CD4-positive, alpha-beta T cell (primary cell): ENCODE data around the gene TAS1R1. TPM values are rescaled to one million over a fixed set of nuclear protein-coding genes. Genes with fewer than 3 reads are reported as not detected.

ENCODE experiments used
- ATAC-seq: fragments of 200-7000 bp; cut with Tn5 transposase; one replicate; pipeline ENCODE4 v1.10.0; 2022; ENCODE audit warnings: mild to moderate bottlenecking; ENCODE audit not compliant: poor library complexity
- CTCF ChIA-PET: fragments of 350-600 bp; sonication (Branson Sonifier 250); formaldehyde crosslinking; loops from one replicate; lab custom pipeline; 2021; ENCODE audit warnings: antibody characterized with exemption, inconsistent platforms; lab: Charles Lee
- POLR2A ChIA-PET: fragments of 350-600 bp; sonication (Branson Sonifier 250); formaldehyde crosslinking; loops from one replicate; lab custom pipeline; 2021; ENCODE audit warnings: antibody characterized with exemption, inconsistent platforms; lab: Charles Lee
- DNase-seq, 14 experiments: peaks; one replicate each; pipeline ENCODE4 v3.0.0-alpha.2; 2013 to 2020; ENCODE audit warnings: mixed read lengths in 2 of 14
- H3K27ac ChIP-seq, 2 donors: one replicate each; pipeline versions ENCODE4 v1.5.1 to v1.7.0; 2013; ENCODE audit warnings: low read length in 2 of 2, low read depth in 1 of 2, mild to moderate bottlenecking in 1 of 2
- H3K27me3 ChIP-seq, 2 experiments: 1 replicate in 1 of 2; 2 replicates in 1 of 2; pipeline versions ENCODE4 v1.6.1 to v1.7.0; 2013; ENCODE audit warnings: low read length in 2 of 2, control low read depth in 1 of 2, mild to moderate bottlenecking in 1 of 2, moderate library complexity in 1 of 2; ENCODE audit not compliant: insufficient read depth in 2 of 2, control insufficient read depth in 1 of 2
- H3K36me3 ChIP-seq: one replicate; pipeline ENCODE4 v1.6.1; 2013; ENCODE audit warnings: low read length, control low read depth; ENCODE audit not compliant: insufficient read depth
- H3K4me1 ChIP-seq: one replicate; pipeline ENCODE4 v1.6.1; 2013; ENCODE audit warnings: low read length, control low read depth; ENCODE audit not compliant: insufficient read depth
- H3K4me3 ChIP-seq: one replicate; pipeline ENCODE4 v1.5.1; 2013; ENCODE audit warnings: mild to moderate bottlenecking, low read length, moderate library complexity
- H3K9me3 ChIP-seq, 2 experiments: 1 replicate in 1 of 2; 2 replicates in 1 of 2; pipeline versions ENCODE4 v1.6.1 to v1.7.0; 2013; ENCODE audit warnings: low read length in 2 of 2, mild to moderate bottlenecking in 2 of 2, control low read depth in 1 of 2, moderate library complexity in 1 of 2; ENCODE audit not compliant: control insufficient read depth in 1 of 2, insufficient read depth in 1 of 2
- H3K27ac Mint-ChIP-seq: one replicate; pipeline ENCODE4 v1.8.0; 2020; ENCODE audit warnings: mixed read lengths
- H3K27me3 Mint-ChIP-seq: one replicate; pipeline ENCODE4 v1.8.0; 2021; ENCODE audit warnings: mixed read lengths
- H3K36me3 Mint-ChIP-seq: one replicate; pipeline ENCODE4 v1.8.0; 2021; ENCODE audit warnings: low read depth, mixed read lengths
- H3K4me1 Mint-ChIP-seq: one replicate; pipeline ENCODE4 v1.8.0; 2021; ENCODE audit warnings: low read depth, mixed read lengths
- H3K4me3 Mint-ChIP-seq: one replicate; pipeline ENCODE4 v1.8.0; 2020; ENCODE audit warnings: mild to moderate bottlenecking, mixed read lengths
- H3K9me3 Mint-ChIP-seq: one replicate; pipeline ENCODE4 v1.8.0; 2020; ENCODE audit warnings: mixed read lengths
- intact Hi-C, 2 experiments: fragments of 100-400 bp; cut with DNase I in 1 of 2; cut with micrococcal nuclease in 1 of 2; formaldehyde crosslinking; loops; one replicate each; pipeline versions ENCODE4 v1.15.1 to v1.9.0; 2023 to 2025; cut with DNase I, micrococcal nuclease
- total RNA-seq, 174 experiments: library from RNA in 2 of 174; stranded (reverse) in 2 of 174; gene quantifications; one replicate each; pipeline ENCODE4 v1.2.3 and lab custom pipeline; 2021 to 2026
- TF ChIP-seq, protein P1 (sequence below): fragments of 200-600 bp; IDR thresholded peaks from one replicate; pipeline ENCODE4 v1.8.0; 2022; ENCODE audit warnings: antibody characterized with exemption, mild to moderate bottlenecking

Gene TAS1R1
- total RNA-seq, 2 experiments from 2014 or later, result not detected

DNA sequence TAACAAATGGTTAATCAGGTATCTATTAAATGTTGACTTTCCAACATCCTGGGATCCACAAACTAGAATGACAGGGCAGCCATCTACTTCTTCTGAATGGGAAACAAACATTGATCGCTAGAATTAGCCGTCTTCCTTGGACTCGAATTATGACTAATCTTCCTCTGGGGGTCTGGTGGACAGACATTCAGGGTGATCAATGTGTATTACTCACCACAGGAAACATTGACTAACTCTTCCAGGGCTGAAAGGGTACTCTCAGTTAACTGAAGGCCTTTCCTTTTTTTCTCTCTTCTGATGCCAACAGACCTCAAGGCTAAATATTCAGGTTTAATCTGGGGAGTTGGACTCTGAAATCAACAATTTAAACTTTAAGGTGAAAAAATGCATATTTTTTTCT is 10.3 kb upstream of the TAS1R1 start:
- POLR2A ChIA-PET, result interaction anchor here (0.7 to 1.1 kb wide), 4 partner anchors 9 to 85 kb away, joined by 3 to 11 read pairs (median 3); partner anchors contain the start of genes NOL9 and TAS1R1
- Mint-ChIP-seq H3K36me3 (peaks cover 73% of the 10 kb centered on the region), H3K27me3 (no peaks in the 10 kb centered on the region), H3K4me1 (peaks cover 31% of the 10 kb centered on the region), H3K9me3 (no peaks in the 10 kb centered on the region), H3K4me3 (no peak overlapping the region), H3K27ac (peak overlapping the region; percentile 83)
- peak overlapping the region; percentile 26 to 79 for H3K27ac ChIP-seq
- DNase-seq (no peak), ATAC-seq (no peak)
- CTCF ChIA-PET, result interaction anchor here (0.9 to 2.2 kb wide), 2 partner anchors 10 to 55 kb away, joined by 5 to 11 read pairs; partner anchors contain the start of genes NOL9 and TAS1R1
- H3K4me1 ChIP-seq, result peaks cover 41% of the 10 kb centered on the region
- TF ChIP-seq, protein P1, sequence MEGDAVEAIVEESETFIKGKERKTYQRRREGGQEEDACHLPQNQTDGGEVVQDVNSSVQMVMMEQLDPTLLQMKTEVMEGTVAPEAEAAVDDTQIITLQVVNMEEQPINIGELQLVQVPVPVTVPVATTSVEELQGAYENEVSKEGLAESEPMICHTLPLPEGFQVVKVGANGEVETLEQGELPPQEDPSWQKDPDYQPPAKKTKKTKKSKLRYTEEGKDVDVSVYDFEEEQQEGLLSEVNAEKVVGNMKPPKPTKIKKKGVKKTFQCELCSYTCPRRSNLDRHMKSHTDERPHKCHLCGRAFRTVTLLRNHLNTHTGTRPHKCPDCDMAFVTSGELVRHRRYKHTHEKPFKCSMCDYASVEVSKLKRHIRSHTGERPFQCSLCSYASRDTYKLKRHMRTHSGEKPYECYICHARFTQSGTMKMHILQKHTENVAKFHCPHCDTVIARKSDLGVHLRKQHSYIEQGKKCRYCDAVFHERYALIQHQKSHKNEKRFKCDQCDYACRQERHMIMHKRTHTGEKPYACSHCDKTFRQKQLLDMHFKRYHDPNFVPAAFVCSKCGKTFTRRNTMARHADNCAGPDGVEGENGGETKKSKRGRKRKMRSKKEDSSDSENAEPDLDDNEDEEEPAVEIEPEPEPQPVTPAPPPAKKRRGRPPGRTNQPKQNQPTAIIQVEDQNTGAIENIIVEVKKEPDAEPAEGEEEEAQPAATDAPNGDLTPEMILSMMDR, result no peak
- H3K4me3 ChIP-seq, result no peak overlapping the region
- no peaks in the 10 kb centered on the region for H3K9me3 ChIP-seq
- H3K36me3 ChIP-seq, result peaks cover 66% of the 10 kb centered on the region
- no peaks in the 10 kb centered on the region for H3K27me3 ChIP-seq
- intact Hi-C loops, result no loop called here

DNA sequence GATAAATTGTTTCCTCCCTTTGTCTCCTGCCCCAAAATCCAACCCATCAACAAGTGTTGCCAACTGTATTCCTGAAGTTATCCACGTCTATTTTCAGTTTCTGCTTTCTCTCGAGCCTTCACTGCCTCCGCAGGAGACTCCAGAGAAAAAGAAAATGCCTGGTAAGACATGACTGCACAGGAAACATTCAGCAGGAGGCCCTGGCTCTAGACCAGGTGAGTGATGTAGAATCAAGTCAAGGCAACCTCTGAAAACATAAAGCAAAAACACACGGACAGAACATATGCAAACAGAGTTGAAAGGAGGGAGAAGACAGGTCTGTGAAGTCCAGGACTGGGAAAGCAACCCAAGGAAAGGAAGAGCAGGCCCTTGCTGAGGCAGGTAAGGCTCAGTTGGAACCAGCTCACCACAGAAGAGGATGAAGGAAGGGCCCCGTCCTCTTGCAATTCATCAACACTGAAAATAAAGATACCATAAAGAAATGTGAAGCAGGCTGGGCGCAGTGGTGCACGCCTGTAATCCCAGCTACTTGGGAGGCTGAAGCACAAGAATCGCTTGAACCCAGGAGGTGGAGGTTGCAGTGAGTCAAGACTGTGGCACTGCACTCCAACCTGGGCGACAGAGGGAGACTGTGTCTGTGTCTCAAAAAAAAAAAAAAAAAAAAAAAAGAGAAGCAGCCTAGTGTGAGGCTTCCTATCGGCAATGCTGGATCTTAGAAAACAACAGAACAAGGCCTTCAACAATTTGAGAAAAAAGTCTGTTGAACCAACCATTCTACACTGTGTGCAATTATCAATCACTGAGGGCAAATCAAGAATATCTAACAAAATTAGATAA is 9.6 kb upstream of the TAS1R1 start:
- peak overlapping the region; percentile 83 for H3K27ac Mint-ChIP-seq
- Histone ChIP-seq H3K4me3 (peak overlapping the region; percentile 11), H3K4me1 (peaks cover 41% of the 10 kb centered on the region), H3K36me3 (peaks cover 71% of the 10 kb centered on the region), H3K27me3 (no peaks in the 10 kb centered on the region), H3K9me3 (no peaks in the 10 kb centered on the region), H3K27ac (peak overlapping the region; percentile 26 to 79)
- ChIA-PET CTCF (interaction anchor here (0.9 to 2.2 kb wide), 2 partner anchors 9 to 56 kb away, joined by 5 to 11 read pairs; partner anchors contain the start of genes NOL9 and TAS1R1), POLR2A (interaction anchor here (0.7 to 1.2 kb wide), 5 partner anchors 9 to 86 kb away, joined by 3 to 11 read pairs (median 3); partner anchors contain the start of genes NOL9 and TAS1R1)
- H3K27me3 Mint-ChIP-seq, result no peaks in the 10 kb centered on the region
- H3K9me3 Mint-ChIP-seq, result no peaks in the 10 kb centered on the region
- TF ChIP-seq, protein P1, result no peak
- ATAC-seq, result peak; percentile 81
- H3K36me3 Mint-ChIP-seq, result peaks cover 76% of the 10 kb centered on the region
- intact Hi-C loops, result no loop called here
- peaks cover 31% of the 10 kb centered on the region for H3K4me1 Mint-ChIP-seq
- peak overlapping the region; percentile 49 for H3K4me3 Mint-ChIP-seq
- peak in 8 of 14 experiments; percentile 10 to 54 (median 30) for DNase-seq

GRCh38 chr1:6546326-6546725 is 8.8 kb upstream of the TAS1R1 start:
- H3K4me1 ChIP-seq, result peaks cover 45% of the 10 kb centered on the region
- Mint-ChIP-seq H3K4me1 (peaks cover 31% of the 10 kb centered on the region), H3K27me3 (no peaks in the 10 kb centered on the region), H3K4me3 (peak overlapping the region; percentile 75), H3K27ac (peak overlapping the region; percentile 83), H3K9me3 (no peaks in the 10 kb centered on the region), H3K36me3 (peaks cover 73% of the 10 kb centered on the region)
- peaks cover 76% of the 10 kb centered on the region for H3K36me3 ChIP-seq
- TF ChIP-seq, protein P1, result no peak
- H3K27ac ChIP-seq, result peak overlapping the region; percentile 32 to 79
- no peaks in the 10 kb centered on the region for H3K9me3 ChIP-seq
- ChIA-PET CTCF (interaction anchor here (2.2 kb wide), 1 partner anchor 8 kb away, joined by 11 read pairs; the partner anchor contains the start of genes NOL9 and TAS1R1), POLR2A (interaction anchor here (1.2 kb wide), 1 partner anchor 54 kb away, joined by 4 read pairs; no protein-coding TSS in a partner anchor)
- intact Hi-C loops, result no loop called here
- ATAC-seq, result no peak
- no peaks in the 10 kb centered on the region for H3K27me3 ChIP-seq
- H3K4me3 ChIP-seq, result no peak overlapping the region
- no peak for DNase-seq
